HG02623 (cell line): ENCODE data around the gene SARDH.

ENCODE experiments used
- ATAC-seq: cut with Tn5 transposase; IDR thresholded peaks from one replicate; pipeline ENCODE4 v1.9.1; 2021; ENCODE audit warnings: moderate library complexity; ENCODE audit not compliant: unreplicated experiment

Gene SARDH

DNA sequence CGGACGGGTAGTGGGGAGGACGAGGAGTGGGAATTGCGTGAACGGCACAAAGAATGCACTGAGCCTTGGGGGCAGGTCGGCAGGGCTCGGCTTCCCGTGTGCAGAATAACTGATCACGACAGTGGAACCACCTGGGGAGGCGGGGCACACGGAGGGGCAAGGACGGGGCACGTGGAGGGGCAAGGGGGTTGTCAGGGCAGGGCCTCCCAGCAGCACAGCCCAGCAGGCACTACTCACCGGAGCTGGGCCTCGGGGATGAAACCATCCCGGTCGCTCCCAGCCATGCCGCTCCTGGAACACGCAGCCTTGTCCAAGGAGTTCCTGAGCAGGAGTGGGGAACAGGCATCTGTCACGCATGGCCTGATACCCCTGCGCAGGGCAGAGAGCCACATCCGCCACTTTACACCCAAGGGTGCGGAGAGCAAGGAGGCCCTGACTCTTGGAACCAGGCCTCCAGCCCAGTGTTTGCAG lies 33.4 kb downstream of the SARDH start:
- ATAC-seq: no peak

DNA sequence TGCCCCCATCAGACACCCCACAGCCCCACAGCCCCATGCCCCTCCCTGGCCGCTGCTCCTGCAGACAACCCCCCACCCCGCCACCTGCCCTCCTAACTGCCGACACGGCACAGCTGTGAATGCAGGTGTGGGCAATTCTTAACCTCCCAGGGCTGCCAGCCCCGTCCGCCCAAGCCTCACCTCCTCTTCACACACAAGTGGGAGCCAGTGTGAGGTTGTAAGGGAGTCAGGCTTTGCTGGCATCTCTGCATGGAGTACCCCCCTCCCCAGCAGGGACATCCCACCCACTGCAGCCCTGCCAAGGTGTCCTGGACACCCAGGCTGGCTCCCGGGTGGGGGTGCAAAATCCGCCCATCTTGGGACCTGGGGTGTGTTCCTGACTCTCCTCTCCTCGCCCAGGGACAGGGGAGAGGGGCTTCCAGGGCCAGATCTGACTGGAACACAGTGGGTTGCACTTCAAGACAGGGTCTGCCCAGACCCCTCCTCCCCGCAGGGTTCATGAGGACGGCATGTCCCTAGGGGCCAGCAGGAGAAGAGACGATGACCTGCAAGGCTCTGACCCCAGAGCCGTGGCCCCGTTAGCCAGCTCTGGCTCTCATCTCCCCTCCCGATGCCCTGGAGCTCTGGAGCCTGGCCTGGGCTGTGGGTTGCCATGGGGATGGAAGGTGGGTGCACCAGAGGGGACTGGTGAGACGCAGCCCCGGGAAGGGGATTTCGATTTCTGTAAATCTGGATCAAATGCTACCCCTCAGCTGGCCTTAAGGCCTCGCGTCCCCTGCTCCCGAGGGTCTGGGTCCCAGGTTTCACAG lies 34.4 kb downstream of the SARDH start:
- no peak for ATAC-seq

DNA sequence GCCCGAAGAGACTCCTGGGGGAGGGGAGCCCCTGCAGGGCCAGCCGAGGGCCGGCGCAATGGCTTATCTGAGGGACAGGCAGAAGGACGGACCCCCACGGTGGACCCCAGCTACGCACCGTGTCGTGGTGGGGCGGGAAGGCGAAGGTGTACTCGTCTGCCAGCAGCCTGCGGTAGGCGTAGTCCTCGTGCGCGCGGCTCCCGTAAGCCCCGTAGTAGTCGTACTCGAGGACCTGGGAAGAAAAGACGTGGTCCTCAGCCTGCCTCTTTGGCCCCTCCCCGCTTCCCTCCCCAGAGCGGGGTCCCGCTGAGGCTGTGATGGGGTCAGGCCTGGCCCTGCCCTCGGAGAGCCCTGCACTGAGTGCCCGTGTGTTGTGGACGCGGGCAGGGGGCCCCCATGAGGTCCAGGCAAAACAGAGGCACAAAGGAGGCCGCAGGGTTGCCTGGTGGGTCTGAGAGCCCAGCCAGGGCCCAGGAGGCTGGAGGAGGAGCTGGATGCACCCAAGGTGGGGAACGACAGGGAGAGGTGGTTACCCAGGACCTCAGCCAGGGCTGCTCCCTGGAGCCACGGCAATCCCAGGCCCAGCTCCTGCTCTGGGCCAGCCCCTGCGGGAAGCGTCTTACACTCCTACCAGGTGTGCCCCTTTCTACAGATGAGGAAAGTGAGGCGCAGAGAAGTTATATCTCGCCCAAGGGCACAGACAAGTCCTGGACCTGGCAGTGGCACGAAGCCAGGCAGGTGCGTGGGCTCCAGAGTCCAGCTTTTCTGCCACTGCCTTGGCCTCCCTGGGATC lies 35.2 kb downstream of the SARDH start:
- no peak for ATAC-seq

DNA sequence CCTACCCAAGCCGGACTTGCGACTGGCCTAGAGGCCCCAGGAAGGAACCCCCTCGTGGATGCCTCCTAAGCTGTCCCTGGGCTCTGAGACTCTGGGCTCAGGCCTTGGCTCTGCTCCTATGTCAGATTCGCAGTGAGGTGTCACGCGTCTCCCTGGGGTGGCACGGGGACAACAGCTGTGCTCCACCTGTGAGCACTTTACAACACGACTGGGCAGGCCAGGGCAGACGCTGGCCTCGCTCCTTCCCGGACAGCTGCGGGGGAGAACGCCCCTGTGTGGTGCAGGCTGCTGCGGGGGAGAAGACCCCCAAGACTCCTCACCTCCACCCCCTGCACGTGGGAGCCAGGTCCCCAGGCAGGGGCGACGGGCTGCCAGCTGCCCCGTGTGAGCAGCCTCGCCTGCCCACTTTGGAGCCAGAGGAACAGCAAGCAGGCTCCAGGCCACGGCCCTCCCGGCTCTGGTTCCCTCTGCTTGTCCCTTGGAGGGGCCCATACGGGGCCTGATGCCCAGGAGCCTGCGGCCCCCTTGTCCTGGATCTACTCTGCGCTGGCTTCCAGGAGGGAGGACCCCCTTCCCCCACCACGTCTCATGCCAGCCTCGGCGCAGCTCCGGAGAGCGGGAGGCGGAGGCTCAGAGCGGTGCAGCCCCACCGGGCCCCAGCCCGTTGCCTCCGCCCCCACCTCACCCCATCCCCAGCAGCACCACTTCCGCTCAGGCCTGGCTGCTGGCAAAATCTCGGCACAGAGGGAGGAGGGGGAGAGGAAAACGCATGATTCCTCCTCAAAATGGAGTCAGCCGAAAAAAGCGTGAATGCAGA lies 36.0 kb downstream of the SARDH start:
- ATAC-seq: no peak

DNA sequence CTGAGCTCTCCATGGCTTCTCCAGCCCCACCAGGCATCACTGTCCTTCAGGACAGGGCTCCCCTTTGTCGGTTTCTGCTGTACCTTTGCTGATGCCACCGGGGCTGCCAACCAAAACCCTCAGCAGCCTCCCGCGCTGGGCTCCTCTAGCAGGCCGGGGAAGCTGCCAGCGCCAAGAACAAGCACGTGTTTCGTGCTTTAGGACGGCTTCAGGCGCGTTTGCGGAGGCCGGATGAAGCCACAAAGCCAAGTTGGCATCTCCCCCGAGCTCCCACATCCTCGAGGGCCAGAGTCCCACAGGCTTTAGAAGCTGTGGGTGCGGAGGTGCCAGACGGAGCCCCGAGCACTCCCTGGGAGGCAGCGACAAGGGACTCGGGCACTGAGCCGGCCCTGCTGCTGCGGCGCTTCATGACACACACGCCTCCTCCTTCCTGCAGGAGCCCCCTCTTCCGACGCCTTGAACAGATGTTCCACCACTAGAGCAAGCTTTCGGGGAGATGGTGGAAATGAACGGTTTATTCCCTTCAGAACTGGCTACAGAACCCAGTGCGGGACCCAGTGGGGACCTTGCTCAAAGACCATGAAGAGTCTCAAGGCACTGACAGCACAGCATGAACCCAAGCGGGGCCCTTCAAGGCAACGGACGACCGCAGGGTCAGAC lies 36.7 kb downstream of the SARDH start:
- ATAC-seq: no peak

DNA sequence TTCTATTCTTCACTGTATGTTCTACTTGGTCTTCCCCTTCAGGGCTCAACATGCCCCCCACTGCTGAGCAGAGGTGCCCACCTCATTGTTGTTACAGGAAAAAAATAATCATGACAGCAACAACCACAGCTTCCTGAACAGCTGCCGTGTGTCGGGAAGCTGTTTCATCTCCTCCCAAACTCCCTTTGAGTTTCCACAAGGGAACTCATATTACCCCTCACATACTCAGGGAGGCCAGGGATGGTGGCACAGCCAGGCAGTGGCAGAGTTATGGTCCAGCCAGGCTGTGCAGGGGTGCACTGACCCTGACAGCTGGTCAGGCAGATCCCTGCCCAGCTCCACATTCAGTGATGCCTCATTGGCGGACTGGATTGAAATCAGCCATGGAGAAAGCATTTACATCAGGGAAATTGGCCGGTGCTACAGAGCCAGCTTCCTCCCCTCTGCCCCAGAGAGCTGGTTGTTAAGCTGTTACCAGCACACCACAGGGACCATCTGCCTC lies 37.3 kb downstream of the SARDH start:
- ATAC-seq: no peak

DNA sequence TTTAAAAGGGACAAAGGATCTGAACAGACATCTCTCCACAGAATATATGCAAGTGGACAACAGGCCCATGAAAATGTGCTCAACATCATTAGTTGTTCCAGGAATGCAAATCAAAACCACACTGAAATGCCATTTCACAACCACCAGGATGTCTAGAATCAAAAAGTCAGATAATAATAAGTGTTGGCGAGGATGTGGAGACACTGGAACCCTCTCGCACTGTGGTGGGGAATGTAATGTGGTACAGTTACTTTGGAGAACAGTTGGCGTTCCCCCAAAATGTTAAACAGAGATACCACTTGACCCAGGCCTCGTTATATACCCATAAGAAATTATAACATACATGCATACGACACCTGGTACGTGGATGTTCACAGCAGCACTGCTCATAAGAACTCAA lies 38.6 kb downstream of the SARDH start:
- no peak for ATAC-seq

DNA sequence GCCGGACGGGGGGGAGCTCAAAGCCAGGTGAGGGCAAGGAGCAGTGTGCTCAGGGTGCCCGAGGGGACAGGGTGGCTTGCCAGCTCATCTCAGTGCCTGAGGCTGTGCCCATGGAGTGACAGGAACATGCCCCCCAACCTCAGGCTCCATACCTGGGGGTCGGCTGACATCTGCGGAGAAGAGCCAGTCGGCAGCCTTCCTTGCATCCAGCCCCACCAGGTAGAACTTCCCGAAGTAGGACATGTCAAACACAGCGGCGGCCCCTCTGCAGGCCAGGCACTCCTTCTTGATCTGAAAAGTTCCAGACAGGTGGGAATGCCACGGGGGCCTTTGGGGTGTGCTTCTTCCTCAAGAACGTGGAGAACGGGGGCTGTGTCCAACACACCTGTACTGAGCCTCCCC lies 42.1 kb downstream of the SARDH start:
- no peak for ATAC-seq

DNA sequence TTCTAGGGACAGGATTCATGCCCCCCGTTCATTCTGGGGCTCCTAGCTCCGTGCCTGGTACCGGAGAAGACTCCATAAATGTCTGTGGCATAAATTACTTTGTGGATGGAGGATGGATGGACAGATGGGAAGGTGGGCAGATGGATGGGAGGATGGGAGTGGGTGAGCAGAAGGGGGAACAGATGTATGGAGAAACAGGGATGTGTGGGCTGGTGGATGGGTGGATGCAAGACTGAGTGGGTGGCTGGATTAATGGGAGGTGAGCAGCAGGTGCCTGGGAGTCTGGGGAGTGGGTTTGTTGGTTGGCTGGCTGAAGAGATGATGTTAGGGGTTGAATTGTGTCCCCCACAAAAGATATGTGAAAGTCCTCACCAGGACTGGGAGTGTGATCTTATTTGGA lies 43.5 kb downstream of the SARDH start:
- ATAC-seq: no peak

DNA sequence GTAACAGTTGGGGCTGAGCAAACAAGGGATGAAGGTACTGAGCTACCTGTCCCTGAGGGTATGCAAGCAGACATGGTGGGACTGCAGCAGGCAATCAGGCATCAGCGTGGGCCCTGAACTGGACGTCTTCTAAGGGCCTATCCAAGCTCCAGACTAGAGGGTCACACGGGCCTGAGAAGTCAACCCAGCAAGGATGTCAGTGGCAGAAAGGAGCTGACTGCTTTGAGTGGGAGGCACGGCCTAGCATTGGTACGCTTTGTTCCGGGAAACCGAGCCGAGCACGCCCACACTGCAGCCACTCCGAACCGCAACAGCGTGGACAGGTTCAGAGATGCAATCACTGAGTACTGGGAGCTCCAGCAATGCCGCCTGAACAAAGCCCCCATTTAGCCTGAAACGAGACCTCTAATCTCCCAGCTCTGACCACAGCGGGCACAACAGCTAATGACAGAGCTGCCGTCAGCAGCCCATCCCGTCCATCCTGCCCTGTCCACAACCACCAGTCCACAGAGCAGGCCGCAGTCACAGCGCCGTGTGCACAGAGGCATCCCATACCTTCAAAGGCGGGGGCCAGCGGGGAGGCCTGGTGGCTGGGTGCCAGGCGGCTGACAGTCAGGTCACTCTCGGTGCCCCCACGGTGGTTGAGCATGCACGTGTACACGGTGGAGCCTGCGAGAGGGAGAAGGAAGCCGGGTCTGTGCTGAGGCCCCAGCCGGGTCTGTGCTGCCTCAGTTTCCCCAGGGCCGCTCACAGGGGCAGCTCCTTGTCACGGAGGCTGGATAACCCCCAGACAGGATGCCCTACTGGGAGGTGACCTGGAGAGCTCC lies 44.2 kb downstream of the SARDH start:
- ATAC-seq: no peak

DNA sequence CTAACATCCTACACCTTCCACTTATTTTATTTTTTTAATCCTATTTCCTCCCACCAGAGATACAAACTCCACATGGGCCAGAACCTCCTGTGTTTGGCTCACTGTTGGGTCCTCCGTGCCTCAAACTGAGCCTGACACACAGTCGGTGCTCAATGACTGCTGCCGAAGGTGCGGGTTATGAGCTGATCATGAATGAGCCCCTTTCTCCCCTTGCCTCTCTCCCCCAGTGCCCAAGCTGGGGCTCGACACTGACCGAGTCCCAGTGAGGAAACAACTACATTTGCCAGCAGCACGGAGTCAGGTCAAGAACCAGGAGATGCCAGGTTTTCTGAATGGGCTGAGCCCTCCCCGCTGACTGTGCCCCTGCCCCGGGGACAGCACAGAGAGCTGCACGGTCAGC lies 45.0 kb downstream of the SARDH start:
- no peak for ATAC-seq

DNA sequence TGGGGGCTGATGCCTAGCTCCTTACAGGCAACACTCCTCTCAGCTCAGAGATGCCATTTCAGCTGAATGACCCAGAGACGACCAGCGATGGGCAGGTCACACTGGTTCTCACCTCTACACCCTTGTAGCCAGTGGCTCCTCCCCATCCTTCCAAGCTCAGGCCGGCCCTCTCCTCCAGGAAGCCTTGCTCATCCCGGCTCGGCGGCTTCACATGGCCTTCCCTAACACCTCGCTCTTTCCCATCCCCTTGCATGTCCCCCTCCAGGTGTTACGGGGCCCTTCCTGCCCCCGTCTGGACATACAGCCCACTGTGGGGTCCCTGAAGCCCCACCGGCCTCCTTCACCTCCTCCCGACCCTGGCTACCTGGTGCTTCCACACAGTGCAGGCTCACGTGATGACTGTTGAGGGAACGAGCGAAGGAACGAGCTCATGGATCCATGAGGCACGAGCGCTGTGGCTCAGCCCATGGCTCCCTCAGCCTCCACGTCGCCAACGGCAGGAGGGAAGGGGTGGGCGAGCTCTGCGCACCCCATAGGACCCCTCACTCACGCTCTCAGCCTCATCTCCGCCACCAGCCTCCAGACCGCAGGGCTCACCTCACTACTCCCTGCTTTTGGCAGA lies 45.7 kb downstream of the SARDH start:
- no peak for ATAC-seq

DNA sequence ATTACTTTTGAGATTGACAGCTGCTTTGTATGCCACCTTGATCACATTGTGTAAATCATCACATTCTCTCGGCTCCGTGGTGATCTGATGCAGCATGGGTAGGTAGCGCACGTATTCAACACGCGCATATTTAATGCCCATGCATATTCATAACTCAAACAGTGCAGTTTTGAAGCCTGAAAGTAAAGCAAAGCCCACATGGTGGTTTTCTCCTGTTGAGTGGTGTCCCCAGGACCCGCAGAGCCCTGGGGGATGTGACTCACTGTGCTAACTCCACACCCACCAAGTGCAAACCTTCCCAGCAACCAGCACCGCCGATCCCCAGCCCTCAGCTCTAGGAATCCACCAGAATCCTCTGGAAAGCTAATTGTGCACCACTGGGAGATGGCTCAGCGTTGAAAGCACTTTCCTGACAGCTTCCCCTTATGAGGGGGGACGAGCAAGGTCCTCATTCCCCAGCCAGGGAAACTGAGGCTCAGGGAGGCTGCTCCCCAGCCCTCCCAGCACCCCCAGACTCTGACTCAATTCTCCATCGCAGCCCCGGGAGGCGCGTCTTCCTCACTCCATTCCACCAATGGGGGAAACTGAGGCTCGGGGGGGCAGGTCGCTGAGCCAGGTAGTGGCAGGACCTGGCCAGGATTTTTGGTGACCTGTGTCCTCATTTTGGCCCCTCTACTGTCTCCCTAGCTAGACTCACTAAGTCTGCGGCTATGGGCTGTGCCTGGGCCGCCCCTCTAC lies 46.4 kb downstream of the SARDH start:
- no peak for ATAC-seq

DNA sequence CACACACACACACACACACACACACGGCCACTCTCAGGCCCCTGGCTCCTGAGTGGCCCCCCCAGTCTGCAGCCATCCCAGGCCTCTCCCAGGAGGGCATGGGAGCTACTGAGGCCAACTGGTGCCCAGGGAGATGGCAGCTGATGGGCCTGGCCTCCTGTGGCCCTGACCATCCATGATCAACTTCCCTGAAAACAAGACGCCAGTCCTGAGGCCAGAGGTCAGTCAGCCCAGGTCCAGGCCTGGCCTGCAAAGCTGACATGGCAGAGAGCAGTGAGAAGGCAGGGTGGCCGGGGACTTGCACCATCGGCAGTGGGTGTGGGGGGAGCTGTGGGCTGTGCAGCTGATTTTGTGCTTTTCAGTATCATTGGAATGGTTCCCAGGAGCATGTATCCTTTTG lies 47.0 kb downstream of the SARDH start:
- no peak for ATAC-seq

DNA sequence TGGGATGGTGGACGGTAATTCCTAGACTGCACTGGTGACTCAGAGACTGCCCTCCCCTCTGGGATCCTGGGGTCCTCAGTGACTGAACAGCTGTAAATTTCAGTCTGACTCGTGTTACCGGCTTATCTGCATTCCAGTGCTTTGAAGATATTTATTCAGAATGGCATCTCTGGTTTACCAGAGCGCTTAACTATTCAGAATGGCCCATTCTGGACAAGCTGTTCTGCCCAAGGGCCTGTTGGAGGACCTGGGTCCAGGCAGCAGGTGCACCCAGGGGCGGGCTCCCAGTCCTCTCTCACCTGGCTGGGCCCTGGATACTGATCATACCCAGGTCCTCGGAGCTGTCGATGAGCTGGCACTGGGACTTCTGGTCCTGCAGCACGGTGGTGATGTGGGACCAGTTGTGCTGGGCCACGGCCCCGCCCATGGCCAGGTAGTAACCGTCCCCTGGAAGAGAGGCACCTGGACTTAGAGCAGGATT lies 48.0 kb downstream of the SARDH start:
- no peak for ATAC-seq

DNA sequence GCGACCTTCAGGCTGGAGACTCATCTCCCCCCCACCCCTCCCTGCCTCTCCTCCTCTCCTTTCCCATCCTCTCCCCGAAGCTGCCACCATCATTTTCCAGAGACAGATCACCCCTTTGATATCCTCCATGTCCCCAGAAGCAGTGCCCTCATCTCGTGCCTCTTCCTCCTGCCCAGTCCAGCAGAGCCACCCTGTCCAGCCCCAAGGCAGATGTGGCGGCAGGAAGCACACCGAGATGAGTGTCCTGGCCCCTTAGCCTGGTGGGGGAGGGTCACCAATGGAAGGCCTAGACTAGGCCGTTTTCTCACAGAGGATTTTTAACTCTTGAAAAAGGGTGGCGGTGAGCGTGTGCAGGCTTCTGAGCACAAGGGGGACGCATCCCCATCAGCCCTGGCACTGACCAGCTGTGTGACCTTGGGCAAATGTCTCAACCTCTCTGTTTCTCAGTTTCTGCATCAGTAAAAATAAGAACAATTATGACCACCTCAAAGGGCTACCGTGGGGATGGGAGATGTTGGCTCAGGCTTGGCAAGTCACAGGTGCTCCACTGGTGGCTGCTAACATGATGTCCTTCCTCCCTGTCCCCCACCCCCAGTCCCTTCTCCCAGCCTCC lies 48.9 kb downstream of the SARDH start:
- ATAC-seq: no peak

DNA sequence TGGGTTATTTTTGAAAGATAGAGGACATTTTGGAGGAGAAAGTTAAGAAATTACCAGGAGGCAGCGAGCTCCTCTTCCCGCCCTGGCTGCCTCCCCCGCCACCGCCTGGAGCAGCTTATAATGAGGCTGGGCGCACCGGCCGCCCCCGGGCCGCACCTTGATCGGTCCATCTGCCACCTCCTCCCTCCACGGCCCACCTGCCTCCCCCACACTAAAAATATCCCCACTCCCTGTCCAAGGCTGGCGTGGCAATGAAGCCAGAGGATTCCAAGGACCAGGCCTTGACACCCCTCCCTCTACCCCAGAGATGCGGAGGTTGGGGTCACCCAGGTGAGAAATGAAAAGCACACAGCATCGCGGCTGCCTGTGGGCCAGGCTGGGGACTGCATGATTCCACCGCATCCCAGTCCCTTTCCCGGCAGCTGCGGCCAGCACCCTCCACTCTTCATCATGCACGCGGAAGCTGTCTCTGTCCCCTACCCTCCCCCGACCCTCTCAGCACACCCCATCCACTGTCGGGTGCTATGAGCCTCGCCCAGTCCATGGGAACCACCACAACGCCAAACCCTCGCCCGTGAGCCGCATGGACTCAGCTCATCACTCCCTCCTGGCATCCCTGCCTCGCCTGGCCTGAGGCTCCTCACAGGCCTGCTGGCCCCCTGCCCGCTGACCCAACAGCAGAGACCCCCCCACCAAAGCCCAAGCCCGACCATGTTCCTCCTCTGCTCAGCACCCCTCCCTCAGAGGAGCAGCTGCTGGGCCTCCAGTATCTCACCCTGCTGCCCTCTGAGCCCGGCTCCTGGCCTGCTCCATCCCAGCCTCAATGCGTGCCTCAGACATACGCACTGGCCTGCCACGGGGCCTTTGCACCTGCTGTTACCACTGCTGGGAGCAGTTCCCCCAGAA lies 50.0 kb downstream of the SARDH start:
- no peak for ATAC-seq
